Measurements from ENCODE around the gene CDCA8.

CDCA8 gene

DNA sequence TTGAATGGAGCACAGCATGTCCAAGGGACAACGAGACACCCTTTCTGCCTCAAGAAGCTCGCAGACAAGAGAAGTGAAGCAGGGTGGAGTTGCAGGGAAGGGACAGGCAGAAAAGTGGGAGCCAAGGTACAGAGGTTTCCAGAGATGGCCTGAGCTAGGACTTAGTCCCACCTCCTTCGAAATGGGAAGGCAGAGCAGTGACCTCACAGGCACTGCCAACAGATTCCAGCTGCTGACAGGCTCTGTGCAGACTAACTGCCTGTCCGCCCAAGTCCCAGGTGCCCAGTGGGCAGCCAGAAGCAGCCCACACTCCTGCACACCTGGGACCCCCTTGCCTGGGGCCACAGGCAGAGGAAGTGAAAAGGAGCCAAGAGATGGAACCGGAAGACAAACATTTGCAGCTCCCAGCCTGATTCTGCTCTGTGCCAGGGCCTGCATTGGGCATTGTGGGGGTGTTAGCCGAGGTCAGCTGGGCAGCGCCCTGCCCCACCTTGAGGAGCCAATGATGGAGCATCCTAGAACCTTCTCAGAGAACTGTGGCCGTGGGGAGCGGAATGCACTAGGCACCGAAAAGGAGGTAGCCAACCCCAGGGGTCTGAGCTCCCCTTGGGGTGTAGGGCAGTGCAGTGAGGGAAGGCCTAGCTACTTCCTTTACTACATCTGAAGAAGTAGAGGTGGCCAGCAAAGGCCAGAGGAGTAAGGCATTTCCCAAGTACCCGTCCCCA is 30.1 kb upstream of the CDCA8 start:
- Mint-ChIP-seq H3K27ac (no peak overlapping the region), H3K9me3 (no peaks in the 10 kb centered on the region), H3K4me3 (no peak overlapping the region), H3K4me1 (ENCODE audit: low read depth) (no peaks in the 10 kb centered on the region), H3K36me3 (ENCODE audit: low read depth) (no peaks in the 10 kb centered on the region), H3K27me3 (peaks cover 1% of the 10 kb centered on the region)
- intact Hi-C loops (cut with micrococcal nuclease): no loop called here

DNA sequence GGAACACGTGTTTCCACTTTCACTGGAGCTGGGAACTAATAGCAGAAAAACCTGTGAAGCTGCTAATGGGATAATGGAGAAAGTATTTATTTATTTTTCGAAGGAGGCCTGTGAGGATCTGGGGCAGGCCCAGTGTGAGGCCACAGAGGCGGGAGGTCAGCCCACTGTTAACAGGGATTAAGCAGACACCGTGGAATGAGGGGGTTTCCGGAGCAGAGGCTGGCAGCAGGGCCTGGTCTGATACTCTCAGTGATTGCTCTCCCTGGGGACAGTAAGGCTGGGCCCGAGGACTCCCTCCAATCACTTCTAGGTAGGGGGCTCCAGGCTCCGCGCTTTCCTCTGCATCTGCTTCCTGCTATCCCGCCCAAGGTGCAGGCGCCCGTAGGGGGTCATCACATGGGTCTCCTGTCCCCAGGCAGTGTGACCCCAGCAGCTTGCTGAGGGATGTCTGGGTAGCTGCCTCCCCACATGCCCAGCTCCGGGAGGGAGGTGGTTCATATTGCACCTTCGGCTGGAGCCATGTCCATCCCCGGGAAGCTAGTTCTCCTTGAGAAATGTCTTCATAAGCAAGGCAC is 28.8 kb upstream of the CDCA8 start:
- Mint-ChIP-seq H3K27ac (no peak overlapping the region), H3K4me1 (ENCODE audit: low read depth) (no peaks in the 10 kb centered on the region), H3K36me3 (ENCODE audit: low read depth) (no peaks in the 10 kb centered on the region), H3K9me3 (no peaks in the 10 kb centered on the region), H3K4me3 (no peak overlapping the region), H3K27me3 (peaks cover 1% of the 10 kb centered on the region)
- intact Hi-C loops (cut with micrococcal nuclease): no loop called here

DNA sequence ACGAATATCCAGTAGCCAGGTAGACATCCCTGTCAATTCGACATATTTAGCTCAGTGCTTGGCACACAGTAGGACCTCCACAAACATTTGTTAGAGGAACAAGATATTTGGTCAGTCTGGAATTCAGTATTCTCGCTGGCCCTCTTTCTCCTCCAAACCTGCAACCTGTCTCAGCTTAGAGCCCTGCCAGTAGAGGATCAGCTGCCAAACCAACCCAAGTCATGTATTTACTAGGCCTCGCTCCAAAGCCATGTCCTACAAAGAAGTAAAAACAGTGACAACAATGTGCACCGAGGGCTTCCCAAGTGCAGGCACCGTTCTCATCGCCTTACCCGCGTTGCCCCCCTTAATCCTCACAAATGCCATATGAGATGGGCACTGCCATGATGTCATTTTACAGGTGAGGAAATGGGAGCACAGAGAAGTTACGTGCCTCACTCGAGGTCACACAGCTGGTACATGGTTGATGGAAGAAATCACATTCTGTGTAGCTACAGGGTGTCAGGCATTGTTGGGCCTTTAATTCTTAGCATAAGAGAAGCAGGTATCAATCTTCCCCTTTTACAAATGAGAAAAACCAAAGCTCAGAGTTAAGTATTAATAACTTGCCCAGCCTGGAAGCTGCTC is 26.0 kb upstream of the CDCA8 start:
- Mint-ChIP-seq H3K4me3 (no peak overlapping the region), H3K9me3 (no peaks in the 10 kb centered on the region), H3K27me3 (no peaks in the 10 kb centered on the region), H3K36me3 (ENCODE audit: low read depth) (no peaks in the 10 kb centered on the region), H3K4me1 (ENCODE audit: low read depth) (no peaks in the 10 kb centered on the region), H3K27ac (no peak overlapping the region)
- intact Hi-C loops (cut with micrococcal nuclease): no loop called here

DNA sequence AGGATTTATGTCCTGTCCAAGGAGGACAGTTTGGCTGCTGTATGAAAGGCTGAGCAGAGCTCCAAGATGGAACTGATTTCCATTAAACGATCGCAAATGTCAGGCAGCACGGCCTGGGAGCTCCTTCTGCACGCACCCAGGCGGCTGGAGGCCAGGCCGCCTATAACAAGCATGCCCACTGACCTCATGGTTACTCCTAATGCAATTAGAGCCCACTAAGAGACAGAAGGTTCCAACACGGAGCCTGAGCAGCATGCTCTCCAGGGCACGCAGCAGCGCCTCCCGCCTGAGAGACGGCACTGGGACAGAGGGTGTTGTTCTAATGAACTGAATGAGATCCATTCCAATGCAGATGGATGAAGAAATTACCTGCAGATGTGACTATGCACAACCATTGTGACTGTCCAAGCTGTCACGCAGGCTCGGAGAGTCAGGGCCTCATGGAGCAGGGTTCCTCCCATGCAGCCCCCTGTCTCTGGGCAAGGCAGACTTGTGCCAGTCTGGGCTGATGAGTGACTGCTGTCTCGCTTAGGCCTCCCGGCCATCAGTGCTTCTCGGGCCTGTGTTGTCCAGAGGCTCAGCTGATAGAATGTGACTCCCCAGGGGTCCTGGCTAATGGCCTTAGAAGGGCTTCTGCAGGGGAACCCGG is 25.2 kb upstream of the CDCA8 start:
- Mint-ChIP-seq H3K27ac (no peak overlapping the region), H3K27me3 (peaks cover 3% of the 10 kb centered on the region)
- intact Hi-C loops (cut with micrococcal nuclease): no loop called here

DNA sequence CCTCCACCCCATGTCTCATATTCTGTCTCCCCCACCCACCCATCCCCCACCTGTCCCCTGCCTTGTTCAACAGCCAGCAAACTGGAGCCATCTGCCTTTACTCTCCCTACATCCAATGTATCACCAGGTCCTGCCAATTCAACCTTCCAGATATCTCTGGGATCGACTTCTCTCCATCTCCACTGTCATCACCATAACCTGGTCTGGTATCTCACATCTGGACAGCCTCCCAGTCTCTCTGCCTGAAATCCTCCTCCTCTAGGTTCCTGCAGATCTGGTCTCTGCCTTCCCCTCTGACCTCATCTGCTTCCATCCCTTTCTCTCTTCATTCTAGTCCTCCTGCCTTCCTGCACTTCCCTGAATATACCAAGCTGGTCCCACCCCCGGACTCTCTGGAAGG is 22.2 kb upstream of the CDCA8 start:
- peaks cover under 1% of the 10 kb centered on the region for H3K4me1 Mint-ChIP-seq (ENCODE audit: low read depth)
- H3K27ac Mint-ChIP-seq: no peak overlapping the region
- intact Hi-C loops (cut with micrococcal nuclease): no loop called here
- no peaks in the 10 kb centered on the region for H3K9me3 Mint-ChIP-seq
- no peaks in the 10 kb centered on the region for H3K36me3 Mint-ChIP-seq (ENCODE audit: low read depth)
- no peak overlapping the region for H3K4me3 Mint-ChIP-seq
- H3K27me3 Mint-ChIP-seq: peaks cover 4% of the 10 kb centered on the region

More for the DNA sequence above, 25.2 kb upstream of the CDCA8 start:
- Mint-ChIP-seq H3K4me3 (no peak overlapping the region), H3K36me3 (ENCODE audit: low read depth) (no peaks in the 10 kb centered on the region), H3K9me3 (no peaks in the 10 kb centered on the region), H3K4me1 (ENCODE audit: low read depth) (no peaks in the 10 kb centered on the region)

DNA sequence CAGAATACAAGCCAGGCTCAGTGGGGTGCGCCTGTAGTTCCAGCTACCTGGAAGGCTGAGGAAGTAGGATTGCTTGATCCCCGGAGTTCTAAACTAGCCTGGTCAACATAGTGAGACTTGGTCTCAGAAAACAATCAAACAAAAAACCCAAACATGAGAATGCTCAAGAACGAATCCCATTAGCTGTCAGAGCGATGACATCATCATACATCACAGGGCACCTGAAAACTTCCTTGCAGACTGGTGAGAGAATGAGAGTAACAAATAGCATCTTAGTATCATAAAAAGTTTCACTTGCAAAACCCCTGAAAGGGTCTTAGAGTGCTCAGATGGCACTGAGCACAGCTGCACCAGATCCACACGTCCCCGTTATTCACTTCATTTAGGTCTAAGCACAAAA is 21.1 kb upstream of the CDCA8 start:
- intact Hi-C loops (cut with micrococcal nuclease): no loop called here
- Mint-ChIP-seq H3K27me3 (peaks cover 4% of the 10 kb centered on the region), H3K9me3 (no peaks in the 10 kb centered on the region), H3K4me3 (no peak overlapping the region), H3K36me3 (ENCODE audit: low read depth) (no peaks in the 10 kb centered on the region), H3K4me1 (ENCODE audit: low read depth) (peaks cover 12% of the 10 kb centered on the region), H3K27ac (no peak overlapping the region)

DNA sequence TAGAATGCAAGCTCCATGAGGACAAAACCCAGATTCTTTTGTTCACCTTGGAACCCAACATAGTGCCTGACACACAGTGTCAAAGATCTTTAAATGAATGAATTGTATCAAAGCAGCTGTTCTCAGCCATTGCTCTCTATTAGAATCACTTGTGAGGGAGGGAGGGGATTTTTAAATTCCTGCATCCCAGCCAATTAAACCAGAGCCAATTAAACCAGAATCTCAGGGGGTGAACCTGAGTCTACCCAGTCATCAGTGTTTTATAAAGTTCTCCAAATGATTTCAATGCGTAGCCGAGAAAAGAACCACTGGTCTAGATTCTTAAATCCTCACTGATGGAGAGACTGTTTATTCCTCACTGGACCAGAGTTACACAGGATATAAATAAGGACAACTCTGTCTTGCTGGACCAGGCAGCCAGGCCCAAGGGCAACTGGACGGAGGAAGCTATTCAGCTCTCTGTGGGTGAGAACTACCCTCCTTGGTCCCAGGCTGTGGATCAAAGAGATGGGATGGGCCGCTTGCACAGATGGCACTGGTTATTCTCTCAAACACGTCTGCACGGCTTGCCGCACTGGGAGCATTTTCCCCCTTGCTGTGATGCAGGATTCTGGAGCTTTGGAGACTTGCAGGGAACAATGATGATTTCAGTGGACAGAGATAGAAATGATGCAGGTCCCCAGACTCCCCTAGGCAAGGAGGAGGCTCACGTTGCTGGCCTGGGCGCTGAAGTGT is 20.0 kb upstream of the CDCA8 start:
- Mint-ChIP-seq H3K4me1 (ENCODE audit: low read depth) (peaks cover 22% of the 10 kb centered on the region), H3K36me3 (ENCODE audit: low read depth) (no peaks in the 10 kb centered on the region), H3K27ac (no peak overlapping the region), H3K4me3 (no peak overlapping the region), H3K9me3 (no peaks in the 10 kb centered on the region), H3K27me3 (peaks cover 4% of the 10 kb centered on the region)
- intact Hi-C loops (cut with micrococcal nuclease): no loop called here

DNA sequence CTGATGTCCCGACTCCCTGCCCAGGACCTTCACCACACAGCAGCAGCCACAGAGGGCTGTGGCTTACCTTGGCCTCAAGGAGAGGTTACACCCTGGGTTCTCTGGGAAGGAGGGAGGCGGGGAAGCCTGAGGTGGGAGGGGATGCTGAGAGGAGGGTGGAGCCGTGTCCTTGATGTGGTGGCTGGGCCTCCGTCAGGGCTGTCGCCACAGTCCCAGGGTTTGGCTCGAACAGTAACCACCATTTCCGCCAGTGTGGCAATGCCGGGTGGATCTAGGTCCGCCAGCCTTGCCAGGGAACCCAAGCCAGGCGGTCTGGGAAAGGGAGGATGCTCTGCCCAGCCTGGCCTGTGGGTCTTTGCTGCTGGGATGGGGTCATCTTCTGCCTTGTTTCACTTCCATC is 18.4 kb upstream of the CDCA8 start:
- peaks cover 4% of the 10 kb centered on the region for H3K27me3 Mint-ChIP-seq

DNA sequence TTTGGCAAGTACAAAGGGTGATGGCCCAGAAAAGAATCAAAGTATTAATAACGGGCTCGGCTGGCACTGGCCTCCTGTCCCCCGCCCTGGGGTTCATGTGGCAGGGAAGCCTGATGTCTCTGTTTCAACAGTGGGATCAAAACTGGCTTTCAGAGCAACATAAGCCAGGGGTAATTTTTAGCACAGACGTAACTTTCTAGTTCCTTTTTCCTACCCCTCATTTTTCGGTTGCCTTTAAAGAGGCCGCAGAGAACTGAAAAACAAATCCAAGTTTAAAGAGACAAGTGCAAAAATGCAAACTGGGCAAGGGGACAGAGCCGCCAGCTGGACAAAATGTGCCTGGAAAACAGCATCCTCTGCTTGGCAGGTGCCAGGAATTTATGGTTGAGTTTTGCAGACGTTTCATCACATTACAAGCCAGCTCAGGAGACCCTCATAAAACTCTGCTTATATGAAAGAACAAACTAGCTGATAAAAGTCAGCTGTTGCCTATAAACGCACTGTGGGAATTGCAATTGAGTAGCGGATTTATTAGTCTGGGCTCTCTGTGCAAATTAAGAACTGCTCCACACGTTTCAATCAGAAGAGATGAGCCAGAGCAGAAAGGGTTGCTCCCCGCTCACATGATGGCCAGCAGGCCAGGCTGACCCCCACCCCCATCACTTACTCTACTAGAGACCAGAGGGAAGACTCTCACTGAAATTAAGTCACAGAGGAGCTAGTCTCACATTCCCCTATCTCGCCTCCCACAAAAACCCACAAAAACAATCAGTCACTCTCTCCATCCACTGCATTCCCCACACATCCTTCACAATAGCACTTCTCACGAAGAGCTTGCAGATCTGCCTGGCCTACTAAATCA is 15.8 kb upstream of the CDCA8 start:
- Mint-ChIP-seq H3K36me3 (ENCODE audit: low read depth) (peaks cover 6% of the 10 kb centered on the region), H3K9me3 (no peaks in the 10 kb centered on the region), H3K27me3 (peaks cover 3% of the 10 kb centered on the region), H3K4me1 (ENCODE audit: low read depth) (peaks cover 22% of the 10 kb centered on the region), H3K4me3 (no peak overlapping the region), H3K27ac (peak overlapping the region; percentile 79)
- intact Hi-C loops (cut with micrococcal nuclease): no loop called here

More for the DNA sequence above, 18.4 kb upstream of the CDCA8 start:
- Mint-ChIP-seq H3K36me3 (ENCODE audit: low read depth) (no peaks in the 10 kb centered on the region), H3K27ac (no peak overlapping the region), H3K4me1 (ENCODE audit: low read depth) (peaks cover 22% of the 10 kb centered on the region), H3K4me3 (no peak overlapping the region), H3K9me3 (no peaks in the 10 kb centered on the region)
- intact Hi-C loops (cut with micrococcal nuclease): no loop called here

DNA sequence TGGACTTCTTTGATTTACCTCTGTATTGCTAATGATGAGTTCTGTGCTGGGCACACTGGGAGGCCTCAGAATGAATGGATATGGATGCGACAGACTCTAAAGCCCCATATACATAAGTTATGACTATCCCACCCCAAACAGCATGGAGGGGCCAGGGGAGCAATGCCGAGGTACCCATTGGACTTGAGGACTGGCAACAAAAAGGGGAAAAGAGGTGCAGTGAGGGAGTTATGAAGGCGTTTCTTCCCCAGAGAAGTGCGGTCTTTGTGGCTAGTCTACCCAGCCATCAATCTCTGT is 15.2 kb upstream of the CDCA8 start:
- Mint-ChIP-seq H3K27ac (no peak overlapping the region), H3K27me3 (peaks cover 2% of the 10 kb centered on the region), H3K9me3 (no peaks in the 10 kb centered on the region), H3K4me1 (ENCODE audit: low read depth) (peaks cover 22% of the 10 kb centered on the region), H3K36me3 (ENCODE audit: low read depth) (peaks cover 6% of the 10 kb centered on the region), H3K4me3 (no peak overlapping the region)
- intact Hi-C loops (cut with micrococcal nuclease): no loop called here

DNA sequence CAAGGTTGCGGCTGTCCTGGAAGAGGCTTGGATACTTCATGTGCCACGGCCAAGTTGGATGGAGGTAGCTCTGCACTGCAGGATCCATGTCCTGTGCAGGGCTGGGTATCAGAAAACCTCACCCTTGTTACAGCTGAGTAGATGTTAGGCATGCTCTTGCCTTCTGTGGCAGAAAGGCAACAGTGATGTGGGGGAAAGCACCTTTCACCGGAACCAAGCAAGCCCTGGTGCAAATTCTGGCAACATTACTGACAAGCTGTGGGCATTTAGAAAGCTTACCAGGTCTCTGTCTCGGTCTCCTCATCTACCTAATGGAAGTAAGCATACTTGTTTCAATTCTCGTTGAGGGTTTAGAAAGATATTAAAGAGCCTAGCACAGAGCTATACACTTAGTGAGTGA is 14.5 kb upstream of the CDCA8 start:
- Mint-ChIP-seq H3K36me3 (ENCODE audit: low read depth) (peaks cover 10% of the 10 kb centered on the region), H3K4me1 (ENCODE audit: low read depth) (peaks cover 22% of the 10 kb centered on the region), H3K27ac (no peak overlapping the region), H3K27me3 (no peaks in the 10 kb centered on the region), H3K9me3 (no peaks in the 10 kb centered on the region), H3K4me3 (no peak overlapping the region)
- intact Hi-C loops (cut with micrococcal nuclease): no loop called here

DNA sequence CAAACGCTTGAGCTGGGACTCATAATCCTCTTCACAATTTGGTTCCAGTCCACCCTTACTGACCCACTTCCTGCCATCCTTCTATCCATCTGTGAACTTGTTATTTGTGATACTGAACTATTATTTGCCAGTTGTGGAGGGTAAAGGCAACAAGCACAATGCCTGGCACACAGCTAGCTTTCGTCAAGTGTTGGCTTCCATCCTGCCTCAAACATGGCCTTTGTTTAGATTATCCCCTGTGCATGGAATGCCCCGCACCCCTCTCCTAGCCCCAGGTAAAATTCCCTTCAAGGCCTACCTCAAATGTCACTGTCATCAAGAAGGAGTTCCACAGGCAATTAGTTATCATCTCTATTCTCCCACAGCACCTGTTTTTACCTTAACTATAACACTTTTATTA is 11.4 kb upstream of the CDCA8 start:
- Mint-ChIP-seq H3K27me3 (no peaks in the 10 kb centered on the region), H3K4me3 (no peak overlapping the region), H3K9me3 (no peaks in the 10 kb centered on the region), H3K4me1 (ENCODE audit: low read depth) (peaks cover 14% of the 10 kb centered on the region), H3K36me3 (ENCODE audit: low read depth) (peaks cover 42% of the 10 kb centered on the region), H3K27ac (no peak overlapping the region)
- intact Hi-C loops (cut with micrococcal nuclease): loop anchor here (5.0 kb wide), 1 partner anchor 229 kb away; no protein-coding TSS in a partner anchor

DNA sequence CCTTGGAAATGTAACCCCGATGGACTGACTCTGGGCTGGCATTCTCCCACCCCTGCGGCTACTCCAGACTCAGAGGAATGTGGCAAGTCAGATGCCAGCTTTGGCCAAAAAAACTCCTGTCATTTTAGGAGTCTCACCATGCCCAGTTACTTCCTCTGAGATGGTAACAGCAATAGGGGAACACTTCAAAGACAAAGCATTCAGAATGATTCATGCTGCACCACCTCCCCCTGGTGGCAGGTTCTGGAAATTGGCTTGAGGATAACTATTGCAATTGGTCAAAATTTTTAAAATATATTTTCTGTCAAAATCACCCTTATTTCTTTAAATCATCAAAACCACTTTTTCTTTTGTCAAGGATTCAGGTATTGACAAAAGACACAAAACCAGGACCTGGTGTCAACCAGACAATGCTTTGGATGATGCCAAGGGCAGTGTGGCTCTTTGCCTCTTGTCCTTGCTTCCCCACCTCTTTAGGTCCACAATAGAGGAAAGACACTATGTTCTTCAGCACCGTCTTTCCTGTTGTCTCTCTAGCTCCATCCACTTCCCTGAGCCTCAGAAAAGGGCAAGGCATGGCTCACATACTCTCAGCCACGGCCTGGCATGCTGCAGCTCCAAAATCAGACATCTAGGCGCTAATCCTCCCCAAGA is 9.9 kb upstream of the CDCA8 start:
- intact Hi-C loops (cut with micrococcal nuclease): loop anchor here (1.0 to 5.0 kb wide), 3 partner anchors 79 to 230 kb away; partner anchors contain the start of gene MEAF6
- H3K36me3 Mint-ChIP-seq (ENCODE audit: low read depth): peaks cover 53% of the 10 kb centered on the region
- H3K4me1 Mint-ChIP-seq (ENCODE audit: low read depth): no peaks in the 10 kb centered on the region

More for the DNA sequence above, 9.9 kb upstream of the CDCA8 start:
- Mint-ChIP-seq H3K27me3 (no peaks in the 10 kb centered on the region), H3K9me3 (no peaks in the 10 kb centered on the region), H3K27ac (peak overlapping the region; percentile 27), H3K4me3 (no peak overlapping the region)

All from dendritic cell treated with granulocyte-macrophage colony-stimulating factor and Interleukin-4, amounts not matched to agents 40 ng/mL and 50 ng/mL, for 4 days (primary cell).